K562 (cell line): ENCODE measurements around the gene MEGF11. TPM values are rescaled to one million over a fixed set of nuclear protein-coding genes. Genes with fewer than 3 reads are reported as not detected.

Source experiments
- ATAC-seq: fragments of 200-7000 bp; cut with Tn5 transposase; 3 replicates; pipeline ENCODE4 v1.9.1; 2020; ENCODE audit warnings: moderate library complexity
- BruUV-seq: library from RNA; stranded (reverse); fragments of 400-500 nt; replicated peaks from 2 replicates; lab custom pipeline; 2021; lab: Mats Ljungman, UMichigan
- CTCF ChIA-PET: fragments of 300-600 bp; formaldehyde crosslinking; extraction: SDS; loops from one replicate; lab custom pipeline; 2021; ENCODE audit warnings: low intra/inter-chr PET ratio; lab: Yijun Ruan, JAX
- POLR2A ChIA-PET: fragments of 300-600, 350-650 bp; sonication (Branson Sonifier 250); formaldehyde crosslinking; extraction: SDS; loops from one replicate; lab custom pipeline; 2021; ENCODE audit warnings: antibody characterized with exemption, inconsistent platforms; lab: Yijun Ruan, JAX
- DNase-seq, 4 experiments: peaks; one replicate each; pipeline versions ENCODE4 v3.0.0 to v3.0.0-alpha.2; 2011 to 2018; ENCODE audit warnings: low spot score in 3 of 4, mixed read lengths in 3 of 4; ENCODE audit errors: extremely low read depth in 1 of 4
- FAIRE-seq: peaks from 2 replicates; lab custom pipeline; 2011; peaks lifted over from hg19 to GRCh38; lab: Jason Lieb, UNC
- H2AFZ ChIP-seq: 2 replicates; pipeline ENCODE4 v1.6.0; 2011; ENCODE audit warnings: low read depth, low read length, control low read depth, inconsistent platforms
- H3K27ac ChIP-seq: fragments of 200-600 bp; 3 replicates; pipeline ENCODE4 v1.8.0; 2011; ENCODE audit warnings: low read depth, mild to moderate bottlenecking, control low read depth, inconsistent platforms, low read length, moderate library complexity, mixed read lengths; ENCODE audit errors: extremely low read depth
- H3K27me3 ChIP-seq, 2 experiments: fragments of 300-600 bp in 1 of 2; 2 replicates in 1 of 2; 3 replicates in 1 of 2; pipeline versions ENCODE4 v1.6.0 to v1.8.0; 2011; ENCODE audit warnings: inconsistent platforms in 2 of 2, low read length in 2 of 2, mild to moderate bottlenecking in 1 of 2, mixed read lengths in 1 of 2, moderate library complexity in 1 of 2; ENCODE audit not compliant: control insufficient read depth in 2 of 2, insufficient read depth in 2 of 2
- H3K36me3 ChIP-seq: fragments of 300-600 bp; 3 replicates; pipeline ENCODE4 v1.8.0; 2011; ENCODE audit warnings: mild to moderate bottlenecking, low read length, inconsistent platforms; ENCODE audit not compliant: control insufficient read depth, insufficient read depth
- H3K4me1 ChIP-seq, 2 experiments: fragments of 200-600 bp in 1 of 2; replicated peaks in 1 of 2; 2 replicates in 1 of 2; 3 replicates in 1 of 2; pipeline versions ENCODE4 v1.5.1 to v1.8.0; 2011; ENCODE audit warnings: inconsistent platforms in 2 of 2, low read length in 2 of 2, mild to moderate bottlenecking in 1 of 2, mixed read lengths in 1 of 2, moderate library complexity in 1 of 2; ENCODE audit not compliant: control insufficient read depth in 2 of 2, insufficient read depth in 2 of 2
- H3K4me2 ChIP-seq: 2 replicates; pipeline ENCODE4 v1.6.1; 2011; ENCODE audit warnings: low read length, control low read depth, inconsistent platforms, mixed read lengths; ENCODE audit not compliant: insufficient read depth
- H3K4me3 ChIP-seq: fragments of 200-600 bp; sonication (generic), shearing (Covaris generic); 2 replicates; pipeline ENCODE4 v1.5.1; 2016; ENCODE audit warnings: control low read depth, inconsistent platforms
- H3K79me2 ChIP-seq: fragments of 200-600 bp; 3 replicates; pipeline ENCODE4 v1.8.0; 2011; ENCODE audit warnings: low read length, inconsistent platforms; ENCODE audit not compliant: control insufficient read depth, insufficient read depth
- H3K9ac ChIP-seq, 2 experiments: 2 replicates each; pipeline versions ENCODE4 v1.6.0 to v1.6.1; 2011; ENCODE audit warnings: low read depth in 2 of 2, low read length in 2 of 2, control low read depth in 1 of 2, inconsistent platforms in 1 of 2, mild to moderate bottlenecking in 1 of 2, mixed read lengths in 1 of 2; ENCODE audit not compliant: insufficient read depth in 1 of 2
- H3K9me1 ChIP-seq: one replicate; pipeline ENCODE4 v1.6.0; 2011; ENCODE audit warnings: inconsistent platforms, mild to moderate bottlenecking, low read length, moderate library complexity; ENCODE audit not compliant: control insufficient read depth, insufficient read depth
- H3K9me3 ChIP-seq: replicated peaks from 2 replicates; pipeline ENCODE4 v1.5.1; 2011; ENCODE audit warnings: low read depth, low read length, inconsistent platforms; ENCODE audit not compliant: control insufficient read depth, insufficient read depth
- H4K20me1 ChIP-seq: replicated peaks from 2 replicates; pipeline ENCODE4 v1.6.1; 2011; ENCODE audit warnings: low read length, inconsistent platforms, mixed read lengths; ENCODE audit not compliant: control insufficient read depth, insufficient read depth
- CEBPB ChIP-seq: fragments of 450-650 bp; IDR thresholded peaks from 2 replicates; pipeline ENCODE4 v1.6.1; 2016; ENCODE audit warnings: missing genetic modification characterization, missing compliant biosample characterization
- CGGBP1 ChIP-seq: fragments of 250-450 bp; sonication (Bioruptor Pico); IDR thresholded peaks from 2 replicates; pipeline ENCODE4 v1.9.0; 2021; ENCODE audit warnings: mild to moderate bottlenecking
- CHD4 ChIP-seq: fragments of 200-600 bp; sonication (generic); IDR thresholded peaks from 3 replicates; pipeline ENCODE4 v1.6.1; 2012; ENCODE audit warnings: low read depth, mild to moderate bottlenecking, mixed read lengths, low read length, inconsistent platforms; ENCODE audit not compliant: insufficient read depth, insufficient replicate concordance, poor library complexity, severe bottlenecking
- EGR1 ChIP-seq: fragments of 450-650 bp; conservative IDR thresholded peaks from 2 replicates; pipeline ENCODE4 v1.6.1; 2017; ENCODE audit warnings: mild to moderate bottlenecking
- FOXA1 ChIP-seq: fragments of 450-650 bp; IDR thresholded peaks from 2 replicates; pipeline ENCODE4 v1.6.1; 2016; ENCODE audit warnings: mild to moderate bottlenecking, borderline replicate concordance
- FOXM1 ChIP-seq, 2 experiments: fragments of 450-650 bp in 1 of 2; sonication (generic) in 1 of 2; formaldehyde crosslinking in 1 of 2; IDR thresholded peaks; 2 replicates each; pipeline versions ENCODE4 v1.6.1 to v1.9.0; 2017 to 2022; ENCODE audit warnings: low read depth in 2 of 2, mild to moderate bottlenecking in 2 of 2, missing genetic modification reagents in 1 of 2, moderate library complexity in 1 of 2
- HIVEP1 ChIP-seq: fragments of 250-450 bp; sonication (Bioruptor Pico); IDR thresholded peaks from 2 replicates; pipeline ENCODE4 v1.4.0; 2020; ENCODE audit warnings: mild to moderate bottlenecking
- KLF16 ChIP-seq: IDR thresholded peaks from 2 replicates; pipeline ENCODE4 v1.6.1; 2016; ENCODE audit warnings: antibody characterized with exemption
- NR3C1 ChIP-seq: sonication (generic); formaldehyde crosslinking; IDR thresholded peaks from 2 replicates; pipeline ENCODE4 v1.8.1; 2022; ENCODE audit warnings: missing genetic modification reagents
- RBM15 ChIP-seq: fragments of 200-400 bp; formaldehyde crosslinking; IDR thresholded peaks from 2 replicates; pipeline ENCODE4 v1.6.1; 2018; ENCODE audit warnings: mild to moderate bottlenecking, low read length, moderate library complexity; ENCODE audit not compliant: insufficient read depth
- RFX1 ChIP-seq: fragments of 450-650 bp; IDR thresholded peaks from 2 replicates; pipeline ENCODE4 v1.6.1; 2016; ENCODE audit warnings: mild to moderate bottlenecking, moderate library complexity
- ZNF197 ChIP-seq: fragments of 200-800 bp; sonication (Bioruptor generic); IDR thresholded peaks from 2 replicates; pipeline ENCODE4 v1.6.1; 2016; ENCODE audit warnings: low read depth, missing genetic modification characterization, missing compliant biosample characterization
- ZNF277 ChIP-seq: fragments of 250-450 bp; sonication (Bioruptor Pico); IDR thresholded peaks from 2 replicates; pipeline ENCODE4 v1.8.0; 2022; ENCODE audit warnings: inconsistent platforms, mild to moderate bottlenecking, moderate library complexity, borderline replicate concordance
- WGBS: fragments of 100-300 bp; shearing (Covaris generic); methylation state at CpG from one replicate; pipeline ENCODE4 v1.1.6; 2016; ENCODE audit warnings: low coverage, mixed read lengths; ENCODE audit not compliant: insufficient coverage; ENCODE audit errors: missing lambda C conversion rate; 5-methylcytosine and 5-hydroxymethylcytosine counted together
- in situ Hi-C: fragments of 300-500 bp; cut with MboI; formaldehyde crosslinking; loops from 4 replicates; pipeline ENCODE4 v1.15.0; 2018; ENCODE audit warnings: inconsistent platforms, mixed read lengths
- intact Hi-C: fragments of 100-400 bp; cut with micrococcal nuclease; formaldehyde crosslinking; loops from 2 replicates; pipeline ENCODE4 v1.14.2; 2022
- polyA plus RNA-seq, 8 experiments: library from polyadenylated mRNA; depleted of rRNA in 4 of 8; stranded (reverse) in 5 of 8; unstranded in 3 of 8; fragments of >200 nt; fragmentation: Nextera tagmentation in 2 of 8; fragmentation: Illumina TruSeq in 1 of 8; extraction: Ambion mirVana in 2 of 8; extraction: Trizol in 1 of 8; gene quantifications; 2 replicates each; pipeline versions ENCODE4 v1.2.1 to v1.2.3, GENCODE V29; 2011 to 2014; ENCODE audit warnings: inconsistent platforms in 1 of 8, missing spikeins in 1 of 8
- total RNA-seq, 7 experiments: library from RNA; depleted of rRNA in 6 of 7; stranded (reverse); fragments of >200 nt in 6 of 7; fragmentation: Illumina TruSeq in 2 of 7; extraction: Trizol in 2 of 7; gene quantifications; 2 replicates each; pipeline versions ENCODE4 v1.2.1 to v1.2.3, GENCODE V29; 2011 to 2021; ENCODE audit warnings: low replicate concordance in 1 of 7
- TF ChIP-seq, protein P1 (sequence below), 2 experiments: fragments of 250-450 bp in 1 of 2; fragments of 450-650 bp in 1 of 2; sonication (Bioruptor Pico) in 1 of 2; IDR thresholded peaks; 2 replicates each; pipeline versions ENCODE4 v1.6.1 to v1.8.0; 2016 to 2021; ENCODE audit warnings: mild to moderate bottlenecking in 2 of 2, moderate library complexity in 2 of 2, missing compliant biosample characterization in 1 of 2, missing genetic modification characterization in 1 of 2
- TF ChIP-seq, protein P2 (sequence below): fragments of 250-450 bp; sonication (Bioruptor Pico); IDR thresholded peaks from 2 replicates; pipeline ENCODE4 v1.8.0; 2022; ENCODE audit warnings: moderate library complexity, mild to moderate bottlenecking, inconsistent platforms

MEGF11 gene
- total and polyA plus RNA-seq, 9 of the 15 experiments (the other 6 are each of a cell fraction or from before 2014, with no cell fraction given), result 0.06 to 0.23 (median 0.20) TPM; not detected in 6

GRCh38 chr15:65917407-65917756 is 336.2 kb downstream of the MEGF11 start (continued):
- TF ChIP-seq, protein P1, sequence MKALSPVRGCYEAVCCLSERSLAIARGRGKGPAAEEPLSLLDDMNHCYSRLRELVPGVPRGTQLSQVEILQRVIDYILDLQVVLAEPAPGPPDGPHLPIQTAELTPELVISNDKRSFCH (CRISPR knock-in tag; IDR thresholded peaks at IDR 0.05), result no peak
- TF ChIP-seq, protein P1 (tag; IDR thresholded peaks at IDR 0.05), result no peak
- TF ChIP-seq FOXM1 (IDR thresholded peaks at IDR 0.05; ENCODE audit: low read depth) (no peak), FOXM1 (CRISPR knock-in tag; IDR thresholded peaks at IDR 0.05; ENCODE audit: low read depth) (no peak), ZNF197 (CRISPR knock-in tag) (no peak)

- intact Hi-C loops (no loop called here), in situ Hi-C loops (no loop called here)
- Histone ChIP-seq H3K4me3 (no peak overlapping the region), H3K9me1 (peaks cover 9% of the 10 kb centered on the region), H3K9ac (peak overlapping the region in 1 of 2 experiments; percentile 20; a peak in 1 of 4 replicates), H3K27me3 (no peaks in the 10 kb centered on the region), H3K27ac (no peak overlapping the region), H3K9me3 (no peaks in the 10 kb centered on the region), H4K20me1 (no peaks in the 10 kb centered on the region; the same call in none of the 2 replicates), H3K79me2 (no peaks in the 10 kb centered on the region), H3K4me2 (no peak overlapping the region), H3K36me3 (peaks cover 7% of the 10 kb centered on the region; the same call in 1 of the 3 replicates), H3K4me1 (peaks cover 0 to 7% of the 10 kb centered on the region in 2 experiments; a peak in 2 of 5 replicates), H2AFZ (no peak overlapping the region)
- WGBS, result 40% methylated on average over 9 of the region's 16 CpGs
- ATAC-seq (peak; percentile 99), DNase-seq (peak; percentile 62 to 72 (median 67)), FAIRE-seq (no peak)
- POLR2A ChIA-PET, result interaction anchor here (0.5 to 1.2 kb wide), 2 partner anchors 266 to 281 kb away, joined by 3 read pairs; no protein-coding TSS in a partner anchor
- CTCF ChIA-PET, result no interaction called here
- BruUV-seq, result no TSS peak
- TF ChIP-seq FOXA1 (no peak), EGR1 (no peak), HIVEP1 (no peak), NR3C1 (no peak), CGGBP1 (CRISPR knock-in tag) (no peak), CHD4 (no peak), CEBPB (tag) (no peak), ZNF277 (CRISPR knock-in tag) (no peak), KLF16 (no peak), RBM15 (no peak), RFX1 (no peak)
- TF ChIP-seq, protein P2, sequence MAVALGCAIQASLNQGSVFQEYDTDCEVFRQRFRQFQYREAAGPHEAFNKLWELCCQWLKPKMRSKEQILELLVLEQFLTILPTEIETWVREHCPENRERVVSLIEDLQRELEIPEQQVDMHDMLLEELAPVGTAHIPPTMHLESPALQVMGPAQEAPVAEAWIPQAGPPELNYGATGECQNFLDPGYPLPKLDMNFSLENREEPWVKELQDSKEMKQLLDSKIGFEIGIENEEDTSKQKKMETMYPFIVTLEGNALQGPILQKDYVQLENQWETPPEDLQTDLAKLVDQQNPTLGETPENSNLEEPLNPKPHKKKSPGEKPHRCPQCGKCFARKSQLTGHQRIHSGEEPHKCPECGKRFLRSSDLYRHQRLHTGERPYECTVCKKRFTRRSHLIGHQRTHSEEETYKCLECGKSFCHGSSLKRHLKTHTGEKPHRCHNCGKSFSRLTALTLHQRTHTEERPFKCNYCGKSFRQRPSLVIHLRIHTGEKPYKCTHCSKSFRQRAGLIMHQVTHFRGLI (CRISPR knock-in tag), result no peak
Observed at GRCh38 chr15:65916664-65917406, 336.7 kb downstream of the MEGF11 start.
